Nephron (organoid): ENCODE results near the gene SH3BP2.

Source experiments
- H3K27ac Mint-ChIP-seq, 3 experiments: 2 replicates each; pipeline ENCODE4 v1.8.0; 2020; ENCODE audit warnings: mixed read lengths in 3 of 3, mild to moderate bottlenecking in 2 of 3, moderate library complexity in 1 of 3
- H3K27me3 Mint-ChIP-seq: 2 replicates; pipeline ENCODE4 v1.8.0; 2021; ENCODE audit warnings: low read depth, mild to moderate bottlenecking, moderate library complexity, mixed read lengths
- H3K36me3 Mint-ChIP-seq: 2 replicates; pipeline ENCODE4 v1.8.0; 2020; ENCODE audit warnings: low read depth, mixed read lengths
- H3K4me1 Mint-ChIP-seq: 2 replicates; pipeline ENCODE4 v1.8.0; 2020; ENCODE audit warnings: mixed read lengths
- H3K4me3 Mint-ChIP-seq, 3 experiments: 2 replicates each; pipeline ENCODE4 v1.8.0; 2020; ENCODE audit warnings: mild to moderate bottlenecking in 3 of 3, mixed read lengths in 3 of 3, moderate library complexity in 2 of 3
- H3K9me3 Mint-ChIP-seq: 2 replicates; pipeline ENCODE4 v1.8.0; 2020; ENCODE audit warnings: mixed read lengths
- TF ChIP-seq, protein P1 (sequence below), 3 experiments: fragments of 200-600 bp; sonication (generic); IDR thresholded peaks; one replicate each; pipeline ENCODE4 v1.5.0; 2021; ENCODE audit warnings: antibody characterized with exemption in 3 of 3; ENCODE audit not compliant: unreplicated experiment in 3 of 3

Gene SH3BP2

DNA sequence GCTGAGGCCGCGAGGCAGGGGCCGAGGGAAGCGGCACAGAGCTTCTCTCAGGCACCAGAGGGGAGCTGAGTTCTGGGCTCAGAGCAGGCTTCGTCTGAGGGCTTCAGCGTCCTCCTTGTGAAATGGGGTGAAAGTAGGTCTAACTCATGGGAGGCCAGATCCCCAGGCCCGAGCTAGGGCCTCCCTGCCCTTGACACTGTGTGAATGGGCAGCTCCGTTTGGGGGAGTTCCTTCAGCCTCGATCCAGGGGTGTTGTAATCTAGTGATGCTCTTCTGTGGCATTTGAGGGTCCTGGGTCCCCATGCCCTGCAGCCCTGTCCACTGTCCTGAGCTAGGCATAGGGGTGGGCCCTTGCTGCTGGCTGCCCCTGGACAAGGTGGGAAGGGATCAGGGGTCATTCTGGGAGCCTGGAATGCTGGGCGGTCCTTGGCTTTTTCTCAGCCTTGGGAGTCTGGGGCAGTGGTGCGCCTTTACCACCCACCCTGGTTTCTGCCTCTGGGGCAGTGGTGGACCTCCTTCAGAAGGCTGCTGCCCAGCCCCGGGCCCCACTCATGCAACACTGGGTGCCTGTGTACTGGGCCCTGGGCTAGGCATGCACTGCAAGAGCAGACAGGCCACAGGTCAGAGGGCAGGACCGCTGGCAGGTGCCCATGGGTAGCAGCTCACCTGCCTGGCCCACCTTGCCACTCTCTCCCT, 4.1 kb downstream of the SH3BP2 start:
- peaks cover 41% of the 10 kb centered on the region for H3K4me1 Mint-ChIP-seq
- TF ChIP-seq, protein P1, sequence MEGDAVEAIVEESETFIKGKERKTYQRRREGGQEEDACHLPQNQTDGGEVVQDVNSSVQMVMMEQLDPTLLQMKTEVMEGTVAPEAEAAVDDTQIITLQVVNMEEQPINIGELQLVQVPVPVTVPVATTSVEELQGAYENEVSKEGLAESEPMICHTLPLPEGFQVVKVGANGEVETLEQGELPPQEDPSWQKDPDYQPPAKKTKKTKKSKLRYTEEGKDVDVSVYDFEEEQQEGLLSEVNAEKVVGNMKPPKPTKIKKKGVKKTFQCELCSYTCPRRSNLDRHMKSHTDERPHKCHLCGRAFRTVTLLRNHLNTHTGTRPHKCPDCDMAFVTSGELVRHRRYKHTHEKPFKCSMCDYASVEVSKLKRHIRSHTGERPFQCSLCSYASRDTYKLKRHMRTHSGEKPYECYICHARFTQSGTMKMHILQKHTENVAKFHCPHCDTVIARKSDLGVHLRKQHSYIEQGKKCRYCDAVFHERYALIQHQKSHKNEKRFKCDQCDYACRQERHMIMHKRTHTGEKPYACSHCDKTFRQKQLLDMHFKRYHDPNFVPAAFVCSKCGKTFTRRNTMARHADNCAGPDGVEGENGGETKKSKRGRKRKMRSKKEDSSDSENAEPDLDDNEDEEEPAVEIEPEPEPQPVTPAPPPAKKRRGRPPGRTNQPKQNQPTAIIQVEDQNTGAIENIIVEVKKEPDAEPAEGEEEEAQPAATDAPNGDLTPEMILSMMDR (IDR thresholded peaks at IDR 0.05; ENCODE audit: unreplicated experiment in 3 of 3): no peak

DNA sequence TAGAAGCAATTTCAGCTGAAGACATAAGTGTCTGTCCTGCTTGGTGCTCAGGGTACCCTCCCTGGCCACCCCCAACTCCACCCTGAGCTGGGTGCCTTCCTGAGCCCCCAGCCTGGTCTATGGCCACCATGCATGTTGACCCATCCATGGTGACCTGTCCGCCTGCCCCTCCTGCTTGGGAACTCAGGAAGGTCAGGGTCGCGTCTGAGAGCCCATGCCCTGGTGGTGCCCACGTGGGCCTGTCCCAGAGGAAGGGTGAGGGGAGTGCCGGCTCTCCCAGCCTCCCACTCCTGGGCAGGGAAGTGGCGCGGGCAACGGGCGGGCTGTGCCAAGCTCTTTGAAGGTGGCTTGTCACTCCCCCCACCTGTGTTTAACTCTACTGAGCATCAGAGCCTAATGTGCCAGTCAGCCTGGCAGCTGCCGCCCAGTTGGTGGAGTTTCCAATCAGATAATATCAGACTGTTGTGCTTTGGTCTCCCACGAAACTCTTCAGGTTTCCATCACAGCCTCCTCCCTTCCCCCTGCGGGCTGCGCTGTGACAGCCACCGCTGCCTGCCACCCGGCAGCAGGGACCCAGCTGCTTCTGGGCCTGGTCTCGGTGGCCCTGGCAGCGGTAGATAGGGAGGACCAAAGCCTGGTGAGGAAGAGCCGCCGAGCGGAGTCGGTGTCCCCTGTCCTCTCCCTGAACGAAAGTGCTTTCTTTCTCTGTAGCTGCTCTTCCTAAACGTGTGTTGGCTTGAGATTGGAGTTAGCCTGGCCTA, 4.8 kb downstream of the SH3BP2 start:
- no peaks in the 10 kb centered on the region for H3K9me3 Mint-ChIP-seq
- TF ChIP-seq, protein P1 (IDR thresholded peaks at IDR 0.05; ENCODE audit: unreplicated experiment in 3 of 3): no peak
- H3K27me3 Mint-ChIP-seq: peaks cover 3% of the 10 kb centered on the region
- peaks cover 41% of the 10 kb centered on the region for H3K4me1 Mint-ChIP-seq
- peak overlapping the region in 2 of 3 experiments; percentile 67 to 71 for H3K4me3 Mint-ChIP-seq
- H3K27ac Mint-ChIP-seq: peak overlapping the region; percentile 85 to 98 (median 97)
- H3K36me3 Mint-ChIP-seq: no peaks in the 10 kb centered on the region

More for the DNA sequence above, 4.1 kb downstream of the SH3BP2 start:
- Mint-ChIP-seq H3K27me3 (peaks cover 3% of the 10 kb centered on the region), H3K9me3 (no peaks in the 10 kb centered on the region), H3K4me3 (no peak overlapping the region), H3K27ac (peak overlapping the region in 2 of 3 experiments; percentile 67 to 70), H3K36me3 (no peaks in the 10 kb centered on the region)

DNA sequence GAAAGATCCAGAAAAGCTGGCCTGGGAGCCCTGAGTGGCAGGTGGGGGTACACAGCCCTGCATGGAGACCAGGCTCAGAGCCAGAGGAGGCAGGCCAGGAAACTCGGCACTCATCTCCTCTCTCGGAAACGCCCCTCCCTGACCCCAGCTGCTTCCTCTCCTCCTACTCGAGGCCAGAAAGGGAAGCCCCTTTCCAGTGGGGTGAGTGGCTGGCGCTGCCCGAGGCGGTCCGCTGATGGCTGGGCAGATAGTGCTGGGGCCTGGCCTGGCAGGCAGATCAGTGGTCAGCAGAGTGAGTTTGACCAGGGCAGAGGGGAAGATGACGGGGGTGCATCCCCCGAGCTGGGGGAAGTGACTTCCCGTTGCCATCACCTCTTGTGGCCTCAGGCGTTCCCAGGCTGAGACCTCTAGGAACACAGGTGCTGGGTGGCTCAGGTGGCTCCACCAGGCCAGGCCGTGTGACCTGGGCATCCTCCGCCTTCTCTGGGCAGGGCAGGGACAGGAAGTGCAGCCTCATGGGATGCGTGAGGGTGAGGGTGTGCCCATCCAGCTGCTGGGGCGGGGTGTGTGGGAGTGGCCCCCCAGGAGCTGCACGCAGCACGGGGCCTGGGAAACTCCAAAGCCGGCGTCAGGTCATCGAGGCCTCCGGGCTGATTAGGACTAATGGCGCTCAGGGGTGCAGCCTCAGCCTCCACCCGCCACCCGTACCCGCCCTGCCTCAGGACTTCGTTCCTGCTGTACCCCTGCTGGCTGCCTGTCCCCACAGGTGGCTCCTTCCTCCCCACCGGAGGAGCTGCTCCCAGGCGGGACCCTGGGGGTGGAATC, 5.7 kb downstream of the SH3BP2 start:
- H3K9me3 Mint-ChIP-seq: no peaks in the 10 kb centered on the region

DNA sequence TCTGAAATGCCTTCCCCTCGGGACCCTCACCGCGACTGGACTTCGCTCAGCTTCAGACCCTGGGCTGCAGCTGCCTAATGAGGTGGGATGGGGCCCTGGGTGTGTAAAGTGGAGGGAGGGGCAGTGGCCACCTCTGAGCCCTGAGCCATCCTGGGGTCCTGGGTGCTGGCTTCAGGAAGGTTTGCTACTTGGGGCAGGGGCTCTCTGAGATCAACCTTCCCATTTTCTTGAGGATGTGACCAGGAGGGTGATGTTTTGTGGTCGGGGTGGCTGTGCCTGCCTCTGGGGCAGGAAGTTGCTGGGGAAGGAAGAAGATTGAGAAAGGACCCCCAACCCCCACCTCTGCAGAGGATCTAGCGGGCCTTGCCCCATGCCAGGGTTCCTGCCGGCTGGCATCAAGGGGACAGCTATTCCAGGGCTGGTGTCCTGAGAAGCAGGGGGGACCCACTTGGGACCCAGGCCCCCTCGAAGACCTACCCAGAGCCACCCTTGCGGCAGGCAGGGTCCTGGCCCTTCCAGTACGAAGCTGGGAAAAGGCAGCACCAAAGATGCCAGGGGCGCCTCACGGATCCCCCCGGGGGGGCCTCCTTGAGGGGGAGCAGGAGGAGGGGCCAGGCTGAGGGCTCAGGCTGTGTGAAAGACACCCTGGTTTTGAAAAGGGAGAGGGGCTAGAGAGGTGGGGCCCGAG, 6.5 kb downstream of the SH3BP2 start:
- no peaks in the 10 kb centered on the region for H3K9me3 Mint-ChIP-seq
- H3K4me1 Mint-ChIP-seq: peaks cover 34% of the 10 kb centered on the region
- H3K27ac Mint-ChIP-seq: peak overlapping the region; percentile 90 to 98 (median 98)
- TF ChIP-seq, protein P1 (IDR thresholded peaks at IDR 0.05; ENCODE audit: unreplicated experiment in 3 of 3): no peak
- peaks cover 3% of the 10 kb centered on the region for H3K27me3 Mint-ChIP-seq
- H3K4me3 Mint-ChIP-seq: peak overlapping the region in 2 of 3 experiments; percentile 44 to 56
- H3K36me3 Mint-ChIP-seq: no peaks in the 10 kb centered on the region

More for the DNA sequence above, 5.7 kb downstream of the SH3BP2 start:
- peak overlapping the region in 2 of 3 experiments; percentile 67 to 71 for H3K4me3 Mint-ChIP-seq
- no peaks in the 10 kb centered on the region for H3K36me3 Mint-ChIP-seq
- TF ChIP-seq, protein P1 (IDR thresholded peaks at IDR 0.05; ENCODE audit: unreplicated experiment in 3 of 3): no peak
- H3K4me1 Mint-ChIP-seq: peaks cover 41% of the 10 kb centered on the region
- H3K27ac Mint-ChIP-seq: peak overlapping the region; percentile 85 to 98 (median 97)
- peaks cover 3% of the 10 kb centered on the region for H3K27me3 Mint-ChIP-seq

DNA sequence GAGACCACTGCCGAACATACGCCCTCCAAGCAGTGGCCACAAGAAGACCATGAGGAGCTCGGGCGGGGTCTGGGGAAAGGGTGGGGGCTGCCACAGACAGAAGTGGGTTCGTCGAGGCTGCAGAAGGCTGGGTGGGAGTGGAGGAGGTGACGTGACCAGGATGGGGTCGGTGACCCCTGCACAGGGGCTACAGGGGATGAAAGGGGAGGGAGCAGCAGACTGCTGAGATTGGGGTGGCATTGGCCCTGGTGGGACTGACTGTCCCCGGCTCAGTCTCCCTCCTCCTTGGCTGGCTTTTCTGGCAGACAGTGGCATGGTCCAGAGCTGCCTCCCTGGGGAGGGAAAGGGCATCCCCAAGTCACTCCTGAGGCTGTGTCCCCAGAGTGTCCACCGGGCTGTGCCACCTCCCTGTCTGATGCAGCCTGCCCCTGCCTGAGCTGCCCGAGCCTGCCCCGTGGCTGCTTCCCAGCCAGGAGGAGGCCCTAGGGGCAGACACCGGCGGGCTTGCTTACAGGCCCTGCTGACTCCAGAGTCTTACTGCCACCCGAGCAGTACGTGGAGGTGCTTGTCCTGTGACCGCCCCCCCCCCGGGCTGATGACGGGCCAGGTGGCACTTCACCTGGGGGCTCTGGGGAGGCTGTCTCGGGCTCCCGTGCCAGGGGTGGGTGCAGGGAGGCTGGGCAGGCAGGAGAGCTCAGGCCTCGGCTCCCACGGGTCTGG, 7.2 kb downstream of the SH3BP2 start:
- no peaks in the 10 kb centered on the region for H3K36me3 Mint-ChIP-seq
- H3K27ac Mint-ChIP-seq: peak overlapping the region; percentile 98 to 99 (median 99)
- H3K4me3 Mint-ChIP-seq: peak overlapping the region in 2 of 3 experiments; percentile 73 to 76
- H3K27me3 Mint-ChIP-seq: peaks cover 3% of the 10 kb centered on the region
- H3K4me1 Mint-ChIP-seq: peaks cover 27% of the 10 kb centered on the region
- TF ChIP-seq, protein P1 (IDR thresholded peaks at IDR 0.05; ENCODE audit: unreplicated experiment in 3 of 3): no peak
- no peaks in the 10 kb centered on the region for H3K9me3 Mint-ChIP-seq
